T-helper 2 cell treated with Interferon-gamma antibody and Interleukin-4, amounts not matched to agents 5 μg/mL and 100 μg/mL, for 36 hours (primary cell): ENCODE data around the gene IFITM1.

Experiments used
- DNase-seq: peaks from one replicate; pipeline ENCODE4 v3.0.0; 2021; ENCODE audit warnings: low spot score
- H3K27ac Mint-ChIP-seq: one replicate; pipeline ENCODE4 v1.8.0; 2021; ENCODE audit warnings: mild to moderate bottlenecking, mixed read lengths
- H3K27me3 Mint-ChIP-seq: one replicate; pipeline ENCODE4 v1.8.0; 2021; ENCODE audit warnings: low read depth, mixed read lengths
- H3K36me3 Mint-ChIP-seq: one replicate; pipeline ENCODE4 v1.8.0; 2021; ENCODE audit warnings: low read depth, mixed read lengths
- H3K4me1 Mint-ChIP-seq: one replicate; pipeline ENCODE4 v1.8.0; 2021; ENCODE audit warnings: low read depth, mixed read lengths
- H3K4me3 Mint-ChIP-seq: one replicate; pipeline ENCODE4 v1.8.0; 2022; ENCODE audit warnings: mild to moderate bottlenecking, moderate library complexity, mixed read lengths
- H3K9me3 Mint-ChIP-seq: one replicate; pipeline ENCODE4 v1.8.0; 2021; ENCODE audit warnings: mixed read lengths

The IFITM1 gene

GRCh38 chr11:279040-279965 lies 34.5 kb upstream of the IFITM1 start:
- H3K4me1 Mint-ChIP-seq: peaks cover 41% of the 10 kb centered on the region
- H3K4me3 Mint-ChIP-seq: peak overlapping the region; percentile 80
- H3K27ac Mint-ChIP-seq: no peak overlapping the region
- peaks cover 65% of the 10 kb centered on the region for H3K27me3 Mint-ChIP-seq
- DNase-seq: no peak
- H3K36me3 Mint-ChIP-seq: peaks cover 32% of the 10 kb centered on the region
- peaks cover 11% of the 10 kb centered on the region for H3K9me3 Mint-ChIP-seq

- DNase-seq: peak; percentile 29
- H3K36me3 Mint-ChIP-seq: peaks cover 32% of the 10 kb centered on the region
- H3K27me3 Mint-ChIP-seq: peaks cover 62% of the 10 kb centered on the region
- peak overlapping the region; percentile 65 for H3K27ac Mint-ChIP-seq
- H3K4me3 Mint-ChIP-seq: peak overlapping the region; percentile 74
- peaks cover 11% of the 10 kb centered on the region for H3K9me3 Mint-ChIP-seq
- peaks cover 41% of the 10 kb centered on the region for H3K4me1 Mint-ChIP-seq
Observed at GRCh38 chr11:279966-280705, 33.7 kb upstream of the IFITM1 start.

- Mint-ChIP-seq H3K9me3 (peaks cover 11% of the 10 kb centered on the region), H3K27ac (peak overlapping the region; percentile 45), H3K4me1 (peaks cover 42% of the 10 kb centered on the region)
Observed at GRCh38 chr11:280706-281485, 32.9 kb upstream of the IFITM1 start.

GRCh38 chr11:281486-282161 lies 32.2 kb upstream of the IFITM1 start:
- Mint-ChIP-seq H3K36me3 (peaks cover 24% of the 10 kb centered on the region), H3K9me3 (peaks cover 4% of the 10 kb centered on the region), H3K27me3 (peaks cover 49% of the 10 kb centered on the region), H3K27ac (no peak overlapping the region), H3K4me1 (peaks cover 38% of the 10 kb centered on the region), H3K4me3 (peak overlapping the region; percentile 77)
- DNase-seq: no peak

More at GRCh38 chr11:280706-281485, 32.9 kb upstream of the IFITM1 start:
- Mint-ChIP-seq H3K4me3 (peak overlapping the region; percentile 77), H3K36me3 (peaks cover 31% of the 10 kb centered on the region), H3K27me3 (peaks cover 56% of the 10 kb centered on the region)
- DNase-seq: peak; percentile 33

- no peak for DNase-seq
- H3K27ac Mint-ChIP-seq: peak overlapping the region; percentile 59
- H3K36me3 Mint-ChIP-seq: peaks cover 20% of the 10 kb centered on the region
- H3K4me1 Mint-ChIP-seq: peaks cover 38% of the 10 kb centered on the region
- H3K4me3 Mint-ChIP-seq: peak overlapping the region; percentile 77
- no peaks in the 10 kb centered on the region for H3K9me3 Mint-ChIP-seq
- H3K27me3 Mint-ChIP-seq: peaks cover 48% of the 10 kb centered on the region
Observed at GRCh38 chr11:282171-282570, 31.7 kb upstream of the IFITM1 start.

- Mint-ChIP-seq H3K4me1 (peaks cover 40% of the 10 kb centered on the region), H3K4me3 (peak overlapping the region; percentile 77), H3K27ac (peak overlapping the region; percentile 59), H3K36me3 (peaks cover 18% of the 10 kb centered on the region), H3K9me3 (no peaks in the 10 kb centered on the region), H3K27me3 (peaks cover 49% of the 10 kb centered on the region)
- no peak for DNase-seq
Observed at GRCh38 chr11:282630-283360, 31.0 kb upstream of the IFITM1 start.

GRCh38 chr11:283405-284104 lies 30.3 kb upstream of the IFITM1 start:
- Mint-ChIP-seq H3K9me3 (no peaks in the 10 kb centered on the region), H3K36me3 (peaks cover 21% of the 10 kb centered on the region), H3K4me3 (no peak overlapping the region), H3K27me3 (peaks cover 44% of the 10 kb centered on the region), H3K27ac (no peak overlapping the region), H3K4me1 (peaks cover 35% of the 10 kb centered on the region)
- no peak for DNase-seq

GRCh38 chr11:284105-285020 lies 29.5 kb upstream of the IFITM1 start:
- Mint-ChIP-seq H3K27me3 (peaks cover 40% of the 10 kb centered on the region), H3K36me3 (peaks cover 19% of the 10 kb centered on the region), H3K9me3 (no peaks in the 10 kb centered on the region), H3K4me1 (peaks cover 32% of the 10 kb centered on the region), H3K4me3 (no peak overlapping the region), H3K27ac (no peak overlapping the region)
- no peak for DNase-seq

- H3K27ac Mint-ChIP-seq: no peak overlapping the region
- peaks cover 37% of the 10 kb centered on the region for H3K27me3 Mint-ChIP-seq
- no peaks in the 10 kb centered on the region for H3K9me3 Mint-ChIP-seq
- H3K36me3 Mint-ChIP-seq: peaks cover 19% of the 10 kb centered on the region
- peaks cover 32% of the 10 kb centered on the region for H3K4me1 Mint-ChIP-seq
- H3K4me3 Mint-ChIP-seq: no peak overlapping the region
- DNase-seq: no peak
Observed at GRCh38 chr11:285021-285893, 28.6 kb upstream of the IFITM1 start.

GRCh38 chr11:285894-286220 lies 28.0 kb upstream of the IFITM1 start:
- no peaks in the 10 kb centered on the region for H3K9me3 Mint-ChIP-seq
- peaks cover 35% of the 10 kb centered on the region for H3K27me3 Mint-ChIP-seq
- H3K4me3 Mint-ChIP-seq: no peak overlapping the region
- DNase-seq: no peak
- H3K4me1 Mint-ChIP-seq: peaks cover 30% of the 10 kb centered on the region
- H3K27ac Mint-ChIP-seq: no peak overlapping the region
- H3K36me3 Mint-ChIP-seq: peaks cover 20% of the 10 kb centered on the region
